ENCODE results near the gene TDRD12. TPM values are rescaled to one million over a fixed set of nuclear protein-coding genes. Genes with fewer than 3 reads are reported as not detected.

The TDRD12 gene
- total RNA-seq, 4 donors from 2014 or later = 0.48 TPM; not detected in 3

GRCh38 chr19:32876919-32877285, 157.3 kb downstream of the TDRD12 start:
- no peak overlapping the region for H3K27ac ChIP-seq
- intact Hi-C loops (cut with DNase I; ENCODE audit: low total_unique reads) = no loop called here
- 27 to 48% methylated on average over 7 to 12 of the region's 12 CpGs for WGBS, 2 donors (ENCODE audit: low coverage in 1 of 2)

More at GRCh38 chr19:32876919-32877285, 157.3 kb downstream of the TDRD12 start:
- in situ Hi-C loops (cut with MboI; ENCODE audit: low pct_ligation_motif_present in 1 of 4, low pct_unique_long_range_greater_than_20kb in 1 of 4, low sequenced_read_pairs in 3 of 4) = no loop called here
- no peaks in the 10 kb centered on the region for H3K36me3 ChIP-seq
- TF ChIP-seq POLR2A (IDR thresholded peaks at IDR 0.05) (no peak), POLR2AphosphoS5 (IDR thresholded peaks at IDR 0.05) (peak in 2 of 3 donors; percentile 34 to 44)
- no peaks in the 10 kb centered on the region for H3K27me3 ChIP-seq
- no peaks in the 10 kb centered on the region for H3K9me3 ChIP-seq
- DNase-seq = peak; percentile 42
- H3K4me1 ChIP-seq = peaks cover 0 to 31% (median 10%) of the 10 kb centered on the region in 4 donors
- no peak overlapping the region for H3K4me3 ChIP-seq

Small RNA genes within 50 kb of the gene (small RNA-seq; reads per million reads assigned to genes)
- 0 reads per million in 4 donors for gene RN7SKP22

Other genes starting within 250 kb of the TDRD12 start
- 100 to 1,000 TPM in 2 of 4 donors, 10 to 100 TPM in 2; 76.7 to 175 (median 106) TPM for gene PDCD5, start 138.6 kb upstream of the TDRD12 start, total RNA-seq
- gene ANKRD27, start 44.6 kb upstream of the TDRD12 start, total RNA-seq = 10 to 100 TPM; 14.7 to 44.3 (median 34.6) TPM
- gene RGS9BP, start 43.9 kb upstream of the TDRD12 start, total RNA-seq = under 1 TPM in 3 of 4 donors, not detected in 1; 0.14 to 0.60 (median 0.16) TPM
- 10 to 100 TPM in 3 of 4 donors, 1 to 10 TPM in 1; 4.2 to 15.2 (median 12.8) TPM for gene NUDT19, start 27.9 kb upstream of the TDRD12 start, total RNA-seq
- 10 to 100 TPM in 1 of 4 donors, 1 to 10 TPM in 1, not detected in 2; 2.5 to 11.2 TPM for gene SLC7A9, start 150.0 kb downstream of the TDRD12 start, total RNA-seq